LoVo (cell line): ENCODE data around the gene MACROD2.
"Not testable (repeated sequence)": the region's sequence is repeated elsewhere in the genome, so short reads cannot be mapped to it uniquely, and the experiment has no call there.

Experiments used
- DNase-seq: peaks from one replicate; pipeline ENCODE4 v3.0.0-alpha.2; 2016; ENCODE audit warnings: low spot score

MACROD2 gene

DNA sequence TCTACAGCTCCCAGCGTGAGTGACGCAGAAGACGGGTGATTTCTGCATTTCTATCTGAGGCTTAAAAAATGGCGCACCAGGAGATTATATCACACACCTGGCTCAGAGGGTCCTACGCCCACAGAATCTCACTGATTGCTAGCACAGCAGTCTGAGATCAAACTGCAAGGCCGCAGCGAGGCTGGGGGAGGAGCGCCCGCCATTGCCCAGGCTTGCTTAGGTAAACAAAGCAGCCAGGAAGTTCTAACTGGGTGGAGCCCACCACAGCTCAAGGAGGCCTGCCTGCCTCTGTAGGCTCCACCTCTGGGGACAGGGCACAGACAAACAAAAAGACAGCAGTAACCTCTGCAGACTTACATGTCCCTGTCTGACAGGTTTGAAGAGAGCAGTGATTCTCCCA is 275.4 kb downstream of the MACROD2 start:
- not testable (repeated sequence) for DNase-seq

DNA sequence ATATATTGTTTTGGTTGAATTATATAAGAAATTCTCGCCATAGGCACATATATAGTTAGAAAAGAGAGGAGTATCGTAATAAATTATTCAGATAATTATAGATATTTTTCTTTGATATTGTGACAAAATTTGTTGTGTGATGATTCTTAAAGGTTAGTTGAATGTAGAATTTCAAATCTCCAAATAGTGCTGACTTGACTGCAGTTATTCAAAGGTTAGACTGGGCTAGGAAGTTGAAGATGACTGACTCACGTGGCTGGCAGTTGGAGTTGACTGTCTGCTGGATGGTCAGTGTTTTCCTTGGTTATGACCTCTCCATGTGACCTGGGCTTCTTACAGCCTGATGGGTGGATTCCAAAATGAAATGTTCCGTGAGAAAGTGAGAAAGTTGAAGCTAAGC is 286.8 kb downstream of the MACROD2 start:
- no peak for DNase-seq

DNA sequence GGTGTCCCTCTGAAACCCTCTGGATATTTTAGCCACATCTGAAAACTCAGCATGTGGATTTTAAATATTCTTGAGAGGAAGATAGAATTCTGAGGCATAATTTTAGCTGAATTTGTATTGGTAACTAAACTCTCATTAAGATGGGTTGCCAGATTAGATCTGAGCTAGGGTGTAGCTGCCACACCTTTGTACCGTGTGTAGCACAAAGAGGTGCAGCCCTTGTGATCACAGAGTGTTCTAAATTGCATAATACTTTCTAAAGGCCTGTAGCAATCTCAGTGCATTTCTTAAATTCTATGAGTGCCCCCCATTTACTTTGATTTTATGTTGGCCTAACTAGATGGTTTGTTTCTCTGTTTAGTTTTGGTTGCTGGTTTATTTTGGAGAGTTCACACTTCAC is 289.1 kb downstream of the MACROD2 start:
- no peak for DNase-seq

DNA sequence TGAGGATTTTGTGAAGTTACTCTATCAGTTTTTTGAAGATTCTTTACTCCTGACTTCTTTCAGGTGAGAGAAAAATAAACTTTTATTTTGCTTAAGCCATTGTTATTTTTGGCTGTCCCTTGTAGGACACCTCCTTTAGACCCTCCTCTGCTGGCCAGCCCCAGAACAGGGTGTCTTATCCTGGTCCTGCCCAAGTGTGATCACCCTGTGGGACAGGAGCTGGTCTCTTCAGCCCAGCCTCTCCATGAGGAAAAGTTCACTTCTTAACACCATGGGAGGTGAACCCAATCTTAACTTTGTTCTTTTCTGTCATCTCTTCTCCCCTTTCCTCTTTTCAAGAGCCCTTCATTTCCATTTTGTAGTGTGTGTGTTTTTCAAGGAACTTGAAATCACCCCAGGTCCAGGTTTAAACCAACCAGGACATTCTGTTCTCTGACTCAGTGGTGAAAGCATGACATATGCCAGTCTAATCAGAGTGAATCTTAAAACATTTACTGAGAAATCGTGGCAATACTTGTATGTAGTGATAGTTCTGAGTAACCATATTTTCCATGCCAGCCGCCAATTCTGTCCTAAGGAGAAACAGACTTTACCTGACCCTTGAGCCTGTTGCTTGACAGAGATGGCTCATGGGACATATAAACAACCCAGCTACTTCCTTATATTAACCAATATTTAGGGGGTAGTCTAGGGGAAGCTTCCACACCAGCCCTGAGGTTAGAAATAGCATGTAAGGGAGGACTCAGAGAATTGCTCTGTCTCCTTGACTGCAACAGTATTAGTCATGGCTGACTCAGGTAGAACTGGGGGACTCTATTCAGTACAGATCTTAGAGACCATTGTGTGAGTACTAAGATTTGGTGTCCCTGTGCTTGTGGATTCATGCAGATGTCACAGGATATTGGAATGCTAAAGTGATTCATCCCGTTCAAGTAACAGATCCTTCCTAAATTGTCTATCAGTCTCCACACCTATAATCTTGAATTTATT is 293.3 kb downstream of the MACROD2 start:
- DNase-seq: no peak

DNA sequence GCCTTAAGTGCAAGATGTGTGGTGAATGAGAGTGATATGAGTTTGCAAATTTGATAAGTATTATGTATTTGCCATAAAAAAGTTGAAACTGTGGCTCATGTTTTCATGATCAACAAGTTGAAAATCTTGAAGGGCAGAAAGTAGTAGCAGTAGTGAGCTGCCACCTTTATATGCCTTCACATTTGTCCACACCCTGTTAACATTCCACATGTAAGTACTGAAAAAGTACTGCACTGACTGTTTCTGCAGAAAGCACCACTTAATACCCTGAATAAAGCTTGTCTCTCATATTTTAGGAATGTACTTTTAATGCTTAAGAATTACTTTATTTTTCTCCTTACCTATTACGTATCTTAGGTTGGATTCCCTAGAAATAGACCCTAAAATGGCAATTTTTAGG is 296.2 kb downstream of the MACROD2 start:
- no peak for DNase-seq

DNA sequence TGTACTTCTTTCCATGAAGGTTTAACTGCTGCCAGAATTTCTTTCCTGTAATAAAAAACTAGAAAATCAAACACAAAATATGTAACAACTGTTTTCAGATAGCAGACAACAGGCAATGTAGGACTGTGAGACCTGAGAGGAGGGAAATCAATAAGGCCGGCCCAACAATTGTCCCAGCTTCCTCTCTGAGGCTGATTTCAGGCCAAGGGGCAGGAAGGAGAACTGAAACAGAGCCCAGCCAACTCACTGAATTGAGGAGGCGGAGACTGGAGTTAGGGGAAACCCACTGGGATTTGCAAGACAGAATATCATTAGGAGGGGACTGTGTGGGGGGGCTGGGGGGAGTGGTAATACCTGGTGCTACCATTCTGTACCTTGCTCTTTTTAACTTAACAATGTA is 299.9 kb downstream of the MACROD2 start:
- DNase-seq: no peak

DNA sequence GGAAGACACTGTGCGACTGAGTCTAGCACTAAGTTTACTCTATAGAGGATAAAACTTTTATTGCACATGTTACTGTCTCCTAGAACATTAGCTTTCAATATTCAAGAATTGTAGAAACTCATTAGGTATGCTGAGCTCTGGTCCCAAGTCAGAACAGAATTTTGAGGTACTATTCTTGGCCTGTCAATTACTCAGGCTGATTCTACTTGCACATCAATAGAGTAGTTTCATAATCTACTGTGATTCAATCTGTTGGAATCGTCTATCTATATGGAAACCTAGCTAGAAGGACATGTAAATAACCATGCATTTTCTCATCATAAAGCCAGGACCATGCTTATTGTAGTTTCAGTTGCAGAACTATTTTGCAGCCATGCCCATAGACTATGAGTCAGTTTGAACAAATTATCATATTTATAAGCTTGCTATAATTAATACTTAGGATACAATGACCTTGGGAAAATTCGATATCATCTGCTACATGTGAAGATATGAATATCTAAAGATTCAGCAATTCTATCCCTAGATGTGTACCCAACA is 300.5 kb downstream of the MACROD2 start:
- no peak for DNase-seq

DNA sequence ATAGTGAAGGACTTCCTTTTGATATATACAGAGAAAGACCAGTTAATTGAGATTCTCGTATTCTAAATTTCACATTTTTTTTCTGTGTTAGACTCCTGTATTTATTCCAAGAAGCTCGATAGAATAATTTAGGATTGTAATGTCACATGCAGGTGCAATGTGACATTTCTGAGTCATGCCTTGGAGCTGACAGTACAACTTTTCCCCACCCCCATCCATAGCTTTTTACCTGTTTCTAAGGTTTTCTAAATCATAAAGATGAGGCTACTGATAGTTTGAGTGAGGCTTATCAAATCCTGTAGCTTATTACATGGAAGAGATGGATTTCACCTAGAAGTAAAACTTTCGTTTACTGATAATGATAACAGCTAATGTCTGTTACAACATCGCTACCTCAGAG is 304.5 kb downstream of the MACROD2 start:
- no peak for DNase-seq

DNA sequence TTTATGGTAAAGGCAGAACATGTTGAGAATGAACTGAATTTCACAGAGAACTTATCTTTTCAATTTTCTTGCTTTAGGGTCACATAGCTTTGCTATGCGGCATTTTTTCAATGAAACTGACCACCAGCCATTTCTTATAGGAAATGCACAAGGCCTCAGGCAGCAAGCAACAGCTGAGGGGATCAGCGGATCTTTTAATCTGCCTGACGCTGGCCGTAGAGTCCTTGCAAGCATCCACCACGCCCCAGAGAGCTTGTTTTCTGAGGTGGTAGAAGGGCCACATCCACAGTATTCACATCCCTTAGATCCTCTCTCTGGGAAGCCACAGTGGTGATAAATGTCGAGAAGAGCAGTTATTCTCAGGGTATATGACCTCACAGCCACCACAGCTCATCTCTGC is 307.8 kb downstream of the MACROD2 start:
- DNase-seq: no peak

DNA sequence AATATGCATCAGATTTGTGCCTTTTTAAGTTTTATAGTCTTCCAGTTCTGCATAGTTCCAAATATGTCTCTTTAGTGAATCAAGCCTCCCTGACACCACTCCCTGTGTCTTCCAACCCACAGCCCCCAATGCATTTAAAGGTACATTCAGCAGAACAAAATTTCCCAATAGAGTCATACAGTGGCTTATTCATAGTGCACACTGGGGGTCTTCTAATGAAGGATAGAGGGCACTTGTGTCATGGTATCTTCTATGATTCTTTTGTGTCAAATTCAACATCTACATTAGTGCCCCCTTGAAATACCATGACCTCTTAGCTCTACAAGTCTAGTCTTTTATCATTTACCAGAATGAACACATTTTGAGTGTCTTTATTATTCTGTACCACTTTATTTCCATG is 308.3 kb downstream of the MACROD2 start:
- DNase-seq: no peak

DNA sequence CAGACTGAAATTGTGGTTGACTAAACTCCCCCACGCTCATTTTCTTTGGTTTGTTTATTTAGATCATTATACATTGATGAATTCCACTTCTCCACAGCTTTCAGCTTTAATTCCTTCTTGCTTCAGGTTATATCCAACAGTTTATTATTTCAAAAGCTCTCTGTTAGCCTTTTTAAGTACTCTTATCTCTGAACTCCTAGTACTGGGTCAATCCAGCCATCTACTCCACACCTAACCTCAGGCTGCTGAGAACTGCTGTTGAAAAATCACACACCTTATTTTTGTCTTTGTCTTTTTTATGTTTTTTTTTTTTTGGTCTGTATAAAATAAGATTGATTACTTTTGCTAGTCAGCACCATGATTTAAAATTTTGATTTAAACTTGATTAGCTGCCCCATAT is 309.2 kb downstream of the MACROD2 start:
- no peak for DNase-seq

DNA sequence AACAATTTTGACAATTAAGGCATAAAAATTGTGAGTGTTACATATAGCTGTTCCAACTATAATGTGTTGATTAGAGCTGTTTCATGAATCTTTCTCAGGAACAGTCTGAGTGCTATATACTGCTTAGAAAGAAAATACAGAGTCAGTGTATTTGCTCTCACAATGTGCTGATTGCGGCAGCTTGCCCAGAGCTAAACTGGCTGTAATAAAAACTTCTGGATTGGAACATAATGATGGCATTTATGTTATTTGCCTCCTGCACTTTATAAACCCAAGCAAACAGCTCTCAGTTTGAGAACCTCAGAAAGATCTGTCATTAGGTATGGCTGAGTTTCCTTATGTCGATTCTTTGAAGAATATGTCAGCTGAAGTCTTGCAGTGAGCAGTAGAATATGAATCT is 312.6 kb downstream of the MACROD2 start:
- DNase-seq: no peak

DNA sequence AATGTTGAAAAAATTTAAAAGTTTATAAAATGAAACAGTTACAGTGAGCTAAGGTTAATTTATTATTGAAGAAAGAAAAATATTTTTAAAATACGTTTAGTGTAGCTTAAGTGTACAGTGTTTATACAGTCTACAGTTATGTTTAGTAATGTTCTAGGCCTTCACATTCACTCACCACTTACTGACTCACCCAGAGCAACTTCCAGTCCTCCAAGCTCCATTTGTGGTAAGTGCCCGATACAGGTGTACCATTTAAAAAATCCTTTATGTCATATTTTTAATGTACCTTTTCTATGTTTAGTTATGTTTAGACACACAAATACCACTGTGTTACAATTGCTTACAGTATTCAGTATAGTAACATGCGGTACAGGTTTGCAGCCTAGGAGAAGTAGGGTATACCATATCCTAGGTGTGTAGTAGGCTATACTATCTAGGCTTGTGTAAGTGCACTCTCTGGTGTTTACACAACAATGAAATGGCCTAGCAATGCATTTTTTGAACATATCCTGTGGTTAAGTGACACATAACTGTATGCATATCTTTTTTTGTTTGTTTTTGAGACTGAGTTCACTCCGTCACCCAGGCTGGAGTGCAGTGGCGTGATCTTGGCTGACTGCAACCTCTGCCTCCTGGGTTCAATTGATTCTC is 315.8 kb downstream of the MACROD2 start:
- DNase-seq: no peak

DNA sequence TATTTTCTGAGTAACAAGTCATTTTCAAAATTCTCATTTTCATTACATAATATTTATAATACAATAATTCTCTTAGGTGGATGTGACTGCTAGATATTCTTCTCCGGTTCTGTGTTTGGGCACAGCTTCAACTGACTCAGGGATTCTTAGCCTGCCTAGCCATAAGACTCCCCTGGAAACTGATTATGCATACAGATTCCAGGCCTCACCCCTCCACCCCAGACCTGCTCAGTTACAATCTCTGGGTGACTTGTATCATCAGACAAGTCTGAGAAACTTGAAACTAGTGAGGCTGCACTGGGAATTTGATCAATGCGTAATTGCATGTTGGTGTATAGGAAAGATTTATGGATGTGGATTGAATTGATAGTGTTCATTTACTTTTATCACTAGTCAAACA is 316.7 kb downstream of the MACROD2 start:
- DNase-seq: no peak

DNA sequence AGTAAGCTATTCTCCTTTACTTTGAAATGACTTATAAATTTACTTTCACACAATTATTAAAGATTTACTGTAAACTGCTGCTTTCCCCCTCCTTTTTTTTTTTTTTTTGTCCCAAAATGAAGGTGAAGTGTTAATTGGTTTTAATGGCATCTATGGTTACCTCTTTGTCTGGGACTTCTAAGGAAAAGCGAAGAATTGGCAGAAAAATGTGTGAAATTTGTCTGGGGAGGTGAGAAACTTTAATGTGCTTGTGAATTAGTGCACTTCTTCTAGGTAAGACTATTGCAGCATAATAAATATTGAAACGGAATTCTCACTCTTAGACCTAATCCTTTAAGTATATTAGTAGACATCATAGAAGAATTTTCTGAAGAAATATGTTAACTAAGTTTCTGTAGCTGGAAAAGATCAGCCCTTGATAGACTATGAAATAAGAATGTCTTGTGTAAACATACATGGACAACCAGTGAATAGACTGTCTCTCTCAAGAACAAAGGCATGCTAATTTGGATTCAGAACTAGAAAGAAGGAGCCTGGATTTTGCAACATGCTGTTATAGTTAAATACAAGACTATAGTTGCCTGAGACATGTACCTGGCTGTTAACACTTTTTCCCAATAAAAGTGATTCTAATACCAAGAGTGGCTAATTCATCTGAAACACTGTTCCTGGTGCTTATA is 318.2 kb downstream of the MACROD2 start:
- DNase-seq: no peak

DNA sequence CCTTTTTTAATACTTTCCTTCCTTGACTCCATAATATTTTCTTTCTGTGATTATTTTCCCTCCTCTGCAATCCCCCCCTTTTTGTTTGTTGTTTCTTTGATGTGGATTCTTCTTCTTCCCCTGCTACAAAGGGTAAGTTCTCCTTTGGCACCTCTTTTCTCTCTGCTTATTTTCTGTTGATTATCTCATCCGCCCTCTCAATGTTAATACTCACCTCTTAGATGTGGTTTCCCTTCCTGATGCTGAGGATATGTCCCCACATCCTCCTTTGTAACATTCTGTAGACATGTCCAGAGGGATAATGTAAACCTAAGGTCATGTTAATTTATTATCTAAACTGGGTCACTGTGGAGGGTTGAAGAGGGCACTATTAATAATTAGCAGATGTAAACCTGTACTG is 324.4 kb downstream of the MACROD2 start:
- no peak for DNase-seq

DNA sequence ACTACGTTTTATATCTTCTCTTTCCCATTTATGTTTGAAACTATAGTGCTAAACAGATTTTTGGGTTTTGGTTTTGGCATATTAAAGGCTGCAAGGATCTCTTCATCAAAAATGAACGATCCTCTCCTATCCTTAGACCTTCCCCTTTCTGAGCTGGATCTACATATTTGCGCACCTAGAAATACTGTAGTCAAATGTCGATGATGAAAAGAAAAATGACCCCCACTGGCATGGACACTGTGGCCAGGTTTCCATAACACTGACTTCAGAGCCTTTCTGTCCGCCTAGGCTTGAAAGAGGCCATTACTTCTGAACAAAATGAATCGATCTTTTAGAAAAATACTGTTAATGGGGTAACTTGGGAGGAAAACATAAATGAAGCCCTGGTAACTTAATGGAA is 336.3 kb downstream of the MACROD2 start:
- no peak for DNase-seq

DNA sequence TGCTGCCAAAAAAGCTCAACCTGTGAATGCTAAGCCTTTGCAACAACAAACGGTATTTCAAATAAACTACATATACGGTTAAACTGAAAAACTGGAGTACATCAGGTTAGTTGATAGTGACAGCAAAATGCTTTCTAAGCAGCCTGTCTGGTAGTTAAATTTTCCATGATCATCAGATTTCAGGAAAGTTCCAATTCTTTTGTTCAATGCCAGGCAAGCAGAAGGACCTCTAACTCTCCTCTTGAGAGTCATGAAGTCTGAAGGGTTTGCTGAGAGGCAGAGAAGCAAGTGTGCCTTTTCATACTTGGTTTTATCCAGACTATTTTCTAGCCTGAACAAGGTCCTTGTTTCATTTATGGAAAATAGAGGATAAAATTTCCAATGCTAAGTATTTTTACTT is 337.6 kb downstream of the MACROD2 start:
- no peak for DNase-seq

DNA sequence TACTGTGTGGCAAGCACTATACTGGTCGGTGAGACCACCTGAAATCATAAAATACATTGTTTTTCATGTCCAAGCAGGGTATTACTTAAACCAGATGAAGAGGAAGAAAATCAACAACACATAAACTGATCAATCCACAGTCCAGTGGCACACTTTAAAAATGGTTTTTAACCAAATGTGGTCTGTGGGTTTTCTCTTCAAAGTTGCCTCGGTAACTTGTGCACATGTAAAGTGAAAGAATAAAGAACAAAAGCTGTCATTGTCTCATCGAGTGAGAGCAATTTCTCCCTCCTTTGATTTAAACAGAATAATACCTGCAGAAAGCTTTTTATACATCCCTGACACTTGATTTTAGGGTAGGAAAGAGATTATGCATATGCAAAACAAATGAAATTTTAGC is 338.4 kb downstream of the MACROD2 start:
- DNase-seq: no peak

DNA sequence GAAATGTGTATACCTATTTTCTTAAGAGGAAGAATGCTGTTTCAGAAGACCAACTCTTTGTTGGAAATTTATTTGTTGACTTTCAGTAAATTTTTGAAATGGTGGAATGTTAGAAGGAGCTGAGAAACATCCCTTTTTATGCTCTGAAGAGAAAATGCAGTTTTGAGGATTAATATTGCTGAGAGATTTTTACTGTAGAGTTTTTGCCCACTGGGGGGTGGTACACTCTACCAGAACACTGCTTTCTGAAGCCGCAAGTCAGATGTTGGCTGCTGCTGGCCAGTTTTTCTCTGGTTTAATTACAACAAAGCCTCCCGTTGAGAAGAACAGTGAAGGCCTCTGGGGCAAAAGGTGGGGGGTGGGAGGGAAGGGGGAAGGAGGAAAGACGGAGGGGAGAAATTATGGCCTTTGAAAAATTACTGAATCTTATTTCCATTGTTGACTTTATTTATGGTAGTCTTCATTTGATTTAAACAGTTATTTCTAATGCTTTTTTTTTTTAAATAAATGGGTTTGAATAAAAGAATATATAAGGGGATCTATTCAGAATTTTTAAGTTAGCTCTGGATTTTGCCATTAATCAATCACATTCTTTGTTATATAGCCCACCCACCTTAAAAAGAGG is 339.1 kb downstream of the MACROD2 start:
- peak; percentile 24 for DNase-seq

DNA sequence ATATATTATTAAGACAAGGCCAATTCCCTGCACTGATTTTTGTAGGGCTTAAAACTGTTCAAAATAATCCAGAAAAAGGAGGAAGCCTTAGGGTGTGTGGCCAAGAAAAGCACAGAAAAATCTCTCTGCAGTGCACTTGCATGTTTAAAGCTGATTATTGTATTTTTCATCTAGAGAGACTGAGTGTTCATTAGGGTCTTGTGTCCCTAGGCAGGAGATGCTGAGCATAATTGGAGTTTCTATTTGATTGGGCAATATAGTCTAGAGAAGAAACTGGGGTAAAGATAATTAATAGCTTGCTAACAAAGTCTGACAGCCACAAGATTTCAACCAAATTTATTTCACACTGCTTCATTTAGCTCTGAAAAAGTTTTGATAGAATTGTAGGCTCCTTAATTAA is 339.7 kb downstream of the MACROD2 start:
- no peak for DNase-seq

DNA sequence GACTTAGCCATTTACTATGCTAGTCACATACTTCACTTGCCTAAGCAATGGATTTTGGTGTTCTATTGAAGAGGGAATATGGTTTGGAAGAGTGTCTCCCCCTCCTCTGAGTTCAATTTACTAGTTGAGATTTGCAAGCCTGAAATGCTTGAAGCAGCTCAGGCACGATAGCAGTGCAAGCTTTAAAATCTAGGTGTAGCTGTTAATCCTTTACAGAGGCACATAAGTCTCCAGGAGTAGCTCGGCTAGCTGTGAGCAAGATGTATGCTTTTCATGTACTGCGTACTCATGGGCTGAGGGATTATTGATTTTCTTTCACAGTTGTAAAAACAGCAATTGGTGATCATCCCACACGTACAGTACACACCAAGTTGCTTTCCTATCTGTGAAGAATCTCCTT is 341.4 kb downstream of the MACROD2 start:
- DNase-seq: peak; percentile 9
